Smooth muscle cell of the umbilical artery (primary cell): ENCODE results near the gene KRT39. TPM values are rescaled to one million over a fixed set of nuclear protein-coding genes. Genes with fewer than 3 reads are reported as not detected.

Source experiments
- total RNA-seq: library from RNA; depleted of rRNA; stranded (reverse); fragments of >200 nt; gene quantifications from 2 replicates; pipeline ENCODE4 v1.2.3, GENCODE V29; 2014

The KRT39 gene
- not detected in 2 replicates for total RNA-seq

GRCh38 chr17:40966848-40967247, at the start of gene KRT39:
Gene KRT39 (minus strand): TSS chr17:40966948. CDS start chr17:40966856, 92 bp downstream.

GRCh38 chr17:41008811-41009210, 42.1 kb upstream of the KRT39 start, which contains the start of gene KRTAP3-1:
Gene KRTAP3-1 (minus strand): TSS chr17:41009128. CDS start chr17:41009074, 54 bp downstream.

GRCh38 chr17:40999563-40999962, 32.8 kb upstream of the KRT39 start, which contains the start of gene KRTAP3-2:
Gene KRTAP3-2 (minus strand): TSS chr17:40999906. CDS start chr17:40999853, 53 bp downstream.

GRCh38 chr17:40993839-40994238, 27.1 kb upstream of the KRT39 start, which contains the start of gene KRTAP3-3:
Gene KRTAP3-3 (minus strand): TSS chr17:40994164. CDS start chr17:40994097, 67 bp downstream.

GRCh38 chr17:40984226-40984625, 17.5 kb upstream of the KRT39 start, which contains the start of gene KRT40:
Gene KRT40 (minus strand): TSS chr17:40984326. CDS start chr17:40984273, 53 bp downstream.

GRCh38 chr17:40937384-40937819, 29.3 kb downstream of the KRT39 start, which contains the start of gene KRT23:
Gene KRT23 (minus strand): TSS chr17:40937646. CDS start chr17:40936603, 1,043 bp downstream.

Other genes starting within 250 kb of the KRT39 start
- not detected in 2 replicates for gene KRT25, start 211.6 kb downstream of the KRT39 start, total RNA-seq
- gene KRT26, start 194.7 kb downstream of the KRT39 start, total RNA-seq: not detected in 2 replicates
- gene KRT27, start 184.4 kb downstream of the KRT39 start, total RNA-seq: not detected in 2 replicates
- not detected in 2 replicates for gene KRT28, start 167.0 kb downstream of the KRT39 start, total RNA-seq
- 4.3 and 6.5 TPM in 2 replicates for gene KRT10, start 144.3 kb downstream of the KRT39 start, total RNA-seq
- gene KRT12, start 99.7 kb downstream of the KRT39 start, total RNA-seq: not detected in 2 replicates
- not detected in 2 replicates for gene KRT20, start 81.7 kb downstream of the KRT39 start, total RNA-seq
- 0.28 TPM in 1 of 2 replicates, not detected in the other for gene KRT23, start 29.3 kb downstream of the KRT39 start, total RNA-seq
- not detected in 2 replicates for gene KRT40, start 17.4 kb upstream of the KRT39 start, total RNA-seq
- not detected in 2 replicates for gene KRTAP3-3, start 27.2 kb upstream of the KRT39 start, total RNA-seq
- gene KRTAP3-2, start 33.0 kb upstream of the KRT39 start, total RNA-seq: not detected in 2 replicates
- gene KRTAP3-1, start 42.2 kb upstream of the KRT39 start, total RNA-seq: not detected in 2 replicates
- 0.23 and 0.30 TPM in 2 replicates for gene KRTAP1-5, start 60.3 kb upstream of the KRT39 start, total RNA-seq
- gene KRTAP1-4, start 63.2 kb upstream of the KRT39 start, total RNA-seq: not detected in 2 replicates
- gene KRTAP1-3, start 67.9 kb upstream of the KRT39 start, total RNA-seq: not detected in 2 replicates
- not detected in 2 replicates for gene KRTAP1-1, start 74.5 kb upstream of the KRT39 start, total RNA-seq
- not detected in 2 replicates for gene KRTAP2-1, start 80.4 kb upstream of the KRT39 start, total RNA-seq
- not detected in 2 replicates for gene KRTAP2-2, start 88.3 kb upstream of the KRT39 start, total RNA-seq
- 0.65 TPM in 1 of 2 replicates, not detected in the other for gene KRTAP2-3, start 93.2 kb upstream of the KRT39 start, total RNA-seq
- not detected in 2 replicates for gene KRTAP2-4, start 98.9 kb upstream of the KRT39 start, total RNA-seq
- not detected in 2 replicates for gene KRTAP4-7, start 117.2 kb upstream of the KRT39 start, total RNA-seq
- gene KRTAP4-8, start 131.2 kb upstream of the KRT39 start, total RNA-seq: not detected in 2 replicates
- gene KRTAP4-16, start 135.3 kb upstream of the KRT39 start, total RNA-seq: not detected in 2 replicates
- not detected in 2 replicates for gene KRTAP4-9, start 138.4 kb upstream of the KRT39 start, total RNA-seq
- not detected in 2 replicates for gene KRTAP4-11, start 151.4 kb upstream of the KRT39 start, total RNA-seq
- gene KRTAP4-12, start 157.2 kb upstream of the KRT39 start, total RNA-seq: not detected in 2 replicates
- not detected in 2 replicates for gene KRTAP4-6, start 173.6 kb upstream of the KRT39 start, total RNA-seq
- not detected in 2 replicates for gene KRTAP4-5, start 182.9 kb upstream of the KRT39 start, total RNA-seq
- not detected in 2 replicates for gene KRTAP4-4, start 193.8 kb upstream of the KRT39 start, total RNA-seq
- not detected in 2 replicates for gene KRTAP4-3, start 201.3 kb upstream of the KRT39 start, total RNA-seq
- not detected in 2 replicates for gene KRTAP4-2, start 211.3 kb upstream of the KRT39 start, total RNA-seq
- not detected in 2 replicates for gene KRTAP4-1, start 218.0 kb upstream of the KRT39 start, total RNA-seq
- not detected in 2 replicates for gene KRTAP9-1, start 222.9 kb upstream of the KRT39 start, total RNA-seq